ENCODE results near the gene ELP4.
"Not testable (repeated sequence)": the region's sequence is repeated elsewhere in the genome, so short reads cannot be mapped to it uniquely, and the experiment has no call there.

Gene ELP4

GRCh38 chr11:31645747-31646146 is 136.2 kb downstream of the ELP4 start:
- DNase-seq (ENCODE audit: low read depth in 2 of 2) = no peak

DNA sequence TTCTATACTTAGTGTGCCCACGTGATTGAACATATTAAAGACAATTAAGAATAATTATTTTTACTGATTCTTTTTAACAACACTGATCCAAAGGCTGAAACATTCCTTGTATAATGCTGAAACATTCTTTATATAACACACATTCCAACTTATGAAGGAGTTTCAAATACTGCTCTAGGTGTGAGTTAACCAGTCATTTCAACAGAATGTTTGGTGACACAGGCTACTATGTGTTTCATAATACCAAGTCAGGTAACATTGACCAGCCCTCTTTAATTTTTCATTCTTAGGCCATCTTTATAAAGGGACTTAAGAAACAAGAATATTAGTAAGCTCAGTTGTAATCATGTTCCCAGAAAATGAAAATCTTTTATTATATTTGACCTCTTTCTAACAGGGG is 136.6 kb downstream of the ELP4 start:
- no peak for DNase-seq (ENCODE audit: low read depth in 2 of 2)

DNA sequence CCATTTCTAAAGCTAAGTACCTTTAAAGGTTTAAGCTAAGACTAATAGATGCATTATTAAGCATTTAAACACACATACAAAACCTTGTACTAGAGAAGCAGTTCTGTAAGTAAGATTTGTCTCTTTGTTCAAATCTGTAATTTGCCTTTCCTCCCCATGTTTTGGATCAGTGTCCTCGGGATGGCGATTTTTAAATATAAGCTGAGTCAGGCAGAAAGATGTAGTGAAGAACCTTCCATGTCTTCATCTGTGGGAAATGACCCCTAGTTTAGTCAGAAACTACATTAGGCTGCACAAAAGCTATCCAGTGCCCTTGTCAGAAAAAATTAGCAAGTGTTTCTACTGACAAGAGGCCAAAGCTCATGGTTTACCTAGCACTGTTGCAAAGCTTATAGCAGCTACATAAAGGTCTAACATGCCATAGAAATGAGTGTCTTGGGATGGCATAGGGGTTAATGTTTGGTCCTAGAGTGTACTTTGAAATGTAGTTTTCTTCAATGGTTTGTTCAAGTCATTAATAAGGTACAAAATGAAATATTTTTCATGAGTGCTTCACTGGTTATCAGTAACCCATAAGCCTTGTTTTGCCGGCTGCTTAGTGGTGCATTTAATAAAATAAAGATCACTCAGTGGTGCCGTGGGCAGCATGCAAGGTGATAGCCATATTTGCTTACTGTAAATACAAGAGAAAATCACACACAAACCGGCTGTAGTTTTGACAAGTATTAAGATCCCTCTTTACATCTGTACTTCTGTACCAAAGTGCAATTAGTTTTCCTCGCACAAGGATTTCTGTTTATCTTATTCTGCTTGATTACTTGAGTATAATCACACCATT is 139.8 kb downstream of the ELP4 start:
- no peak for DNase-seq (ENCODE audit: low read depth in 2 of 2)

- DNase-seq (ENCODE audit: low read depth in 2 of 2) = no peak
Measured at GRCh38 chr11:31651208-31651607, 141.6 kb downstream of the ELP4 start.

DNA sequence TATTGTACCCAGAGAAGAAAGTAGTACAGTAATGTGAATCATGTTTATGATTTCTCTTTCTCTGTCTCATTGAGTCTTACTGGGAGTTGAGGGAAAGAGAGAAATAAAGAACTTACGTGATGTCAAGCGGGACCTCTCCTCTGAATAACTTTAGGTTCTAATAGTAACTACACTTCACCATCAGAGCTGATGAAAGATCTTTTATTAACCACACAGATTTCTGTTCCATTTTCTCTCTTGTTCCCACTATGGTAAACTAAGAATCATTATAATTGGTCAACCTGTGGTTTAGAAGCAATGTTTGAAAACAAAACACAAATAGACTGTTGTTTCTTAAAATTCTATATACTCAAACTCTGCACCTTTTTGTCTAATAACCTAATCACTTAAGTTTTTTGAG is 142.3 kb downstream of the ELP4 start:
- DNase-seq (ENCODE audit: low read depth in 2 of 2) = no peak

DNA sequence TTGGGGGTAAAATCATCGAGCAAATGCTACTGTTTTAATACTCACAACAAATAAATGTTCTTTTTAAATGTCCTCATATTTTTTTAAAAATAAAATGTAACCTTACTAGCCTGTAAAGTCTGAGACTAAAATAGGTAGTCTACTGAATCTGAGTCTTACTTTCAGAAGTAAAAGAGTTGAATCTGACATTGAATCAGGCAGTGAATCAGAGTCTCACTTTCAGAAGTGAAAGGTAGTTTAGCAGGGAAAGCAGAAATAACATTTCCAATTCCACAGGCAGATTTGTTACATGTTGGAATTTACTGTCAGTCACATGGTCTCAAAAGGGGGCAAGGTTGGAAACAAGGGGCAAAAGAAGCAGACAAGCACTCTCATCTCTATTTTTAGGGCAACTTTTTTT is 143.0 kb downstream of the ELP4 start:
- DNase-seq (ENCODE audit: low read depth in 2 of 2) = no peak

DNA sequence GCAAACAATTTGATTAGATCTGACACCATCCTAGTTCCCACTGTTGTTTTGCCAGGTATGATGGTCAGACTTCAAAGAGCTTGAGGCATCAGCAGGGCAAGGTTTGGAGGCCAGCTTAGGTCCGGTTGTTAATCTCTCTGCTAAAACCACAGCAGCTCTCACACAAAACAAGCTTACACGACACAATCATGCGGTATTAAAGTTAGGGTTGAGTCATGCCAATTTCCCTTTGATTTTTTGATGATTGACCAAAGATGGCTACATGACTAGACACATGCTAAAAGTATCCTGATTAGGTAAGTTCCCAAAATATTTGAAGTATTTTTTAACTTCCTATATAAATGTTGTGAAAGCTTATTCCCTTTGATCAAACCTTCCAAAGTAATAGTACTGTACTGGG is 145.9 kb downstream of the ELP4 start:
- DNase-seq (ENCODE audit: low read depth in 2 of 2) = no peak

DNA sequence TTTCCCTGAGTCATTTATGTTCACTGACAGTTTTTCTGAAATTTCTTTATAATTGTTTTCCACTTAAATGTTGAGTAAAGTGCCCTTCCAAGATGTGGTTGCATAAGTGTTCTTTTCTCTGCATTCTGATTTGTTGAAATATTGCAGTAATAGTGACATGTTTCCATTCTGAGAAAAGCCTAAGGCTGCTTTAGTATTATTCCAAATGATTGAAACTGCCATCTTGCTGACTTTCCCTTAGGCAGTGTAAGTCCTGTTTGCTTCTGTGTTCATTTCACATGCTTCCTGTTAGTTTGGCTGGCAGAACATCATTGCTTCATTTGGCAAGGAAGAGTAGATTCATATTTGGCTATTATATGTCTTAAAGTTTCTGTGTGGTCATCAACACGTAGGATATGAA is 146.5 kb downstream of the ELP4 start:
- no peak for DNase-seq (ENCODE audit: low read depth in 2 of 2)

DNA sequence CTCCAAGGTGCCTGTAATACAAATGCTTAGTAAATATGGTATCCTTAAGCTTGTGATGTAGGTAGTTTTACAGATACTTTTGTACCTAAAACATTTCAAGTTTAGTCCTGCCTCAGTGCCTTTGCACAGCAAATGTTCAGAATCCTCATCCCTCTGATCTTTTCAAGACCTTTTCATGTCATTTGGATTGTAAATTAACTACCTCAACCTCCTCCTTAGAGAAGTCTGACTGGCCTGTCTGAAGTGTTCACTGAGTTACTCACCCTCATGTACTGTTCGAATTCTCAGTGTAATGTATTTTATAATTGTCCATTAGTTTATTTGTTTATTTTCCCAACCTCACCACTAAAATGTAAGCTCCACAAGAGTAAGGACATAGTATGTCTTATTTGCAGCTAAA is 147.5 kb downstream of the ELP4 start:
- no peak for DNase-seq (ENCODE audit: low read depth in 2 of 2)

DNA sequence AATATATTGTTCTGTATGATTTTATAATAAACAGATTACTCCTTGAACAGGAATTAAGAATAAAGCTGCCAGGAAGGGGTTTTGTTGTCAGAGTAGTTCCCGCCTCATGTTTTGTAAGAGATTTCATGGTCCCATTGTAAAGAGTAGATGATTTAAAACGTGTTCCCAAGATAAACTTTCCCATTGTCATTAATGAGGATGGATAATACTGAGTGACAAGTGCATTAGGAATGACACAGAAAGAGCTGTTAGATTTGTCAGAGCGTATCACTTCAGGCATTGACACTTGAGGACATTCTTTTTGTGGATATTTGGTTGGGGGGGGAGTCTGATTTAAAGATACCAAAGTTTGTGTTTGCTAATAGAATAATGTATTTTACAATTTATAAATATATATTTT is 154.6 kb downstream of the ELP4 start:
- DNase-seq (ENCODE audit: low read depth in 2 of 2) = no peak

GRCh38 chr11:31664954-31665353 is 155.4 kb downstream of the ELP4 start:
- DNase-seq (ENCODE audit: low read depth in 2 of 2) = no peak

- DNase-seq (ENCODE audit: low read depth in 2 of 2) = no peak
Measured at GRCh38 chr11:31671681-31672080, 162.1 kb downstream of the ELP4 start.

DNA sequence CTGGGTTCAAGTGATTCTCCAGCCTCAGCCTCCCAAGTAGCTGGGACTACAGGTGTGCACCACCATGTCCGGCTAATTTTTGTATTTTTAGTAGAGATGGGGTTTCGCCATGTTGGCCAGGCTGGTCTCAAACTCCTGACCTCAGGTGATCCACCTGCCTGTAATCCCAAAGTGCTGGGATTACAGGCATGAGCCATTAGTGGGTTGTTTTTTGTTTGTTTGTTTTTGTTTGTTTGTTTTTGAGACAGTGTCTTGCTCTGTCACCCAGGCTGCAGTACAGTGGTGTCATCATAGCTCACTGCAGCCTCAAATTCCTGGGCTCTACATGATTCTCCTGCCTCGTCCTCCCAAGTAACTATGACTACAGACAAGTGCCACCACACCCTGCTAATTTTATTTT is 163.5 kb downstream of the ELP4 start:
- DNase-seq (ENCODE audit: low read depth in 2 of 2) = not testable (repeated sequence)

DNA sequence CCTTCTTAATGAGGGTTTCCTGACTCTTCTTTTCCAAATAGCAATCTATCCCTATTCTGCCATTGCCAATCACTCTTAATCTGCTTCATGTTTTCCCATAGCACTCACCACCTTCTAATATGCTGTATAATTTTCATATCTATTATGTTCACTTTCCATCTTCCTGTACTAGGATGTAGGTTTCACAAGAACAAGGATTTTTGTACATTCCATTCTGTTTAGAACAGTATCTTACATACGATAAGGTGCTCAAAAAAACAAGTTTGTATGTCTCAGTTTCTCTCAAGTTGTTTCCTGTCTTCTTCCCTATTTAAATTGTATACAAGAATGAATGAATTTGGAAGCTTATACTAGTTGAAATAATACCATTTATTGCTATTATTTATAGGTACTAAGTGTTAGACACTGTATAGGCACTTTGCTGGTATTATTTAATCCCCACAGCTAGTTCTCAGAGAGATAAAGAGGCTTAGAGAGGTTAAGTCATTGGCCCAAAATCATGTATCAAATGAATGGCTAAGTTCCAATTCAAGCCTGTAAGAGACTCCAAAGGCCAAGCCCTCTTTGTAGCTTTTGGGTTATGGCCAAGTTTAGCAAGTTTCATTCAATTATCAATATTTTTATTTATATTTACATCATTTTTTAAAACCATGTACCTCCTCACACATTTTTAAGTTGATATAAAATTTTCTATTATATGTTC is 166.9 kb downstream of the ELP4 start:
- DNase-seq (ENCODE audit: low read depth in 2 of 2) = no peak

- no peak for DNase-seq (ENCODE audit: low read depth in 2 of 2)
Measured at GRCh38 chr11:31680770-31681169, 171.2 kb downstream of the ELP4 start.

- DNase-seq (ENCODE audit: low read depth in 2 of 2) = no peak
Measured at GRCh38 chr11:31687256-31687655, 177.7 kb downstream of the ELP4 start.

DNA sequence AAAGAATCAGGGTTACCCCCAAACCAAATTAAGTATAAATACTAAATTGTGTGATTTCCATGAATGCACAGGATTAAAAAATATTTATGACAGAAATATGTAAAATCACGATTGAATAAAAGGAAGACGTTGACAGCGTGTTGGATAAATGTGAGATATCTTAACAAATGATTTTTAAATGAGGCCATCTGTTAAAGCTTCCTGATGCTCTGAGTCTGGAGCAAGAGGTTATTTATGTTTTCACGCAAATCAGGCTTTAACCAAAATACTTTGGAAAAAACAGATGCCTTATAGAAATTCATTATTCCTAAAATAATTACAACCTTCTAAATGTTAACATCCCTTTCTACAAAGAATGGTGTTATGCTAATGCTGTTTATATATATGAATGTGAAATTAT is 178.3 kb downstream of the ELP4 start:
- no peak for DNase-seq (ENCODE audit: low read depth in 2 of 2)

DNA sequence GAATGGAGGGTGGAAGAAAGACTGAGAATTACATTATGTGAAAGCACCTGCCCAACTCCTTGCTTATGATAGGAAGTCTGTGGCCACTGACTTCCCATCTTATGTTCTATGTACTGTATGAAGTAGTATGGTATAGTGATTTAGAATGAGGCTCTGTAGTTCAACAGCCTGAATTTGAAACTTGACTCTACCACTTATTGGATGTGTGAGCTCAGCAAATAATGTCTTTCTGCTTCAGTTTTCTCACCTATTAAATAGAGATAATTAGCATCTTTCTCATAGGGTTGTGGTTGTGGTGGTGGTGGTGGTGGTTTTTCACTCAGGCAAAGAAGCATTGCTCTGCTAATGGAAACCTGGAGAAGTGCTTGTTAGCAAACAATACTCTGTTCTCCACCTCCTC is 180.0 kb downstream of the ELP4 start:
- DNase-seq (ENCODE audit: low read depth in 2 of 2) = no peak

- no peak for DNase-seq (ENCODE audit: low read depth in 2 of 2)
Measured at GRCh38 chr11:31690041-31690440, 180.5 kb downstream of the ELP4 start.

- no peak for DNase-seq (ENCODE audit: low read depth in 2 of 2)
Measured at GRCh38 chr11:31690516-31690915, 180.9 kb downstream of the ELP4 start.

DNA sequence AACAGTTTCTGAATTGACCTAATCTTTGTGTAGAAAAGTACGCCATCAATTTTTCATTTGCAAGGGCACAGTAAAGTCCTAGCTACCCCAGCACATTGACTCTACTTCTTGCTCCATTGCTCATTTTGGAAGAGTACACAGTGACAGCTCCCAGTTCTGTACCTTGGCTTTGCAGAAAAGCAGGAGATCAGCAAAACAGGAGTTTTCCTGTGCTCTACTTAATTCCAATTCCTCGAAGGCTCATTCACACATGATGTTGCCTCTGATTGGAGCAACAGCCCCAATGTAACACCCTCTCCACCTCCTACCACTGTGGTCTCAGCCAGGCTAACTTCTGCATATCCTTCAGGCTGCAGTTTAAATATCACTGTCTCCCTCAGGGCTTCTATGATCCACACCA is 182.9 kb downstream of the ELP4 start:
- DNase-seq (ENCODE audit: low read depth in 2 of 2) = no peak

- DNase-seq (ENCODE audit: low read depth in 2 of 2) = not testable (repeated sequence)
Measured at GRCh38 chr11:31697049-31697448, 187.5 kb downstream of the ELP4 start.

- DNase-seq (ENCODE audit: low read depth in 2 of 2) = no peak
Measured at GRCh38 chr11:31699066-31699465, 189.5 kb downstream of the ELP4 start.
